Subcutaneous adipose tissue (tissue), 4 donors: ENCODE results near the gene PNMA8B. TPM values are rescaled to one million over a fixed set of nuclear protein-coding genes. Genes with fewer than 3 reads are reported as not detected.

Experiments
- total RNA-seq, 4 donors: library from RNA; depleted of rRNA; stranded (reverse); fragments of >200 nt; gene quantifications; one replicate each; pipeline ENCODE4 v1.1.0, GENCODE V29; 2016
- TF ChIP-seq, protein P1 (sequence below): fragments of 450-650 bp; IDR thresholded peaks from one replicate; pipeline ENCODE4 v1.5.1; 2016; ENCODE audit warnings: low read depth, mild to moderate bottlenecking, control low read depth, antibody characterized with exemption, moderate library complexity

Gene PNMA8B
- total RNA-seq, 4 donors from 2014 or later: 0.49 to 4.3 (median 2.2) TPM

DNA sequence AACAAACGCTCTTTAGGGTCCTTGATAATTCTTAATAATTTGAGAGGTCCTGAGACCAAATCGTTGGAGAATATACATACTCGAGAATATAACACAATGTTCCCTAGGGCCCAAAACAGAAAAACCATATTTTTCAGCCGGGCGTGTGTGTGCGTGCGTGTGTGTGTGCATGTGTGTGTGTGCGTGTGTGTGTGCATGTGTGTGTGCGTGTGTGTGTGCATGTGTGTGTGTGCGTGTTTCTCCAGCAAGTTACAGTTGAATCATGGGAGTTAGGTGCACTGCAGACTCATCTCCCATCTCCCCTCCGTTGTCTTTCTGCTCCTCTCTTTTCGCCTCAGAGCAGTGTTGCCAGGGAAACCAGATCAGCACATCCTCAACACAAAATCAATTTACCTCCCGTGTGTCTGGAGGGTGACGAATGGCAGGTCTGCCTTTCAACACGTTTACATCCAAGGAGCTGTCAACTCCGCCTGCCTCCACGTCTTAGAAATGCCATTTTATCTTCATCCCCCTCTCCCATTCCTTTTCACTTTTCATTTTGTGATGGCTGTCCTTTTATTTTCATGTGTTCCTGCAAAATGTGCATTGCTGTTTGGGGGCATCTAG, 8.3 kb upstream of the PNMA8B start:
- TF ChIP-seq, protein P1, sequence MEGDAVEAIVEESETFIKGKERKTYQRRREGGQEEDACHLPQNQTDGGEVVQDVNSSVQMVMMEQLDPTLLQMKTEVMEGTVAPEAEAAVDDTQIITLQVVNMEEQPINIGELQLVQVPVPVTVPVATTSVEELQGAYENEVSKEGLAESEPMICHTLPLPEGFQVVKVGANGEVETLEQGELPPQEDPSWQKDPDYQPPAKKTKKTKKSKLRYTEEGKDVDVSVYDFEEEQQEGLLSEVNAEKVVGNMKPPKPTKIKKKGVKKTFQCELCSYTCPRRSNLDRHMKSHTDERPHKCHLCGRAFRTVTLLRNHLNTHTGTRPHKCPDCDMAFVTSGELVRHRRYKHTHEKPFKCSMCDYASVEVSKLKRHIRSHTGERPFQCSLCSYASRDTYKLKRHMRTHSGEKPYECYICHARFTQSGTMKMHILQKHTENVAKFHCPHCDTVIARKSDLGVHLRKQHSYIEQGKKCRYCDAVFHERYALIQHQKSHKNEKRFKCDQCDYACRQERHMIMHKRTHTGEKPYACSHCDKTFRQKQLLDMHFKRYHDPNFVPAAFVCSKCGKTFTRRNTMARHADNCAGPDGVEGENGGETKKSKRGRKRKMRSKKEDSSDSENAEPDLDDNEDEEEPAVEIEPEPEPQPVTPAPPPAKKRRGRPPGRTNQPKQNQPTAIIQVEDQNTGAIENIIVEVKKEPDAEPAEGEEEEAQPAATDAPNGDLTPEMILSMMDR: no peak

DNA sequence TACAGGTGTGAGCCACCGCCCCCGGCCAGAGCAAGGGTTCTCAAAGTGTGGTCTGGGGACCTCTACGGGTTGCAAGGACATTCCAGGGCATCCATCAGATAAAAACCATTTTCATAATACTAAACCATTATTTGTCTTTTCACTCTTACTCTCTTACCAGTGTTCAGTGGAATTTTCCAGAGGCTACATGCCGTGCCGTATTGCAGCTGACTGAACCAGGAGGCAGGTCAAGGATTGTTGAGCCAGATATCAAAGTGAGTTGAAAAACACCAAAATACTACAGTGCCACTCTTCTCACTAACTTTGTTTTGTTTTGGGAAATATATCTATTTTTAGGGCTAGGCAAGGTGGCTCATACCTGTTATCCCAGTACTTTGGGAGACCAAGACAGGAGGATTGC, 7.2 kb upstream of the PNMA8B start:
- TF ChIP-seq, protein P1: no peak

DNA sequence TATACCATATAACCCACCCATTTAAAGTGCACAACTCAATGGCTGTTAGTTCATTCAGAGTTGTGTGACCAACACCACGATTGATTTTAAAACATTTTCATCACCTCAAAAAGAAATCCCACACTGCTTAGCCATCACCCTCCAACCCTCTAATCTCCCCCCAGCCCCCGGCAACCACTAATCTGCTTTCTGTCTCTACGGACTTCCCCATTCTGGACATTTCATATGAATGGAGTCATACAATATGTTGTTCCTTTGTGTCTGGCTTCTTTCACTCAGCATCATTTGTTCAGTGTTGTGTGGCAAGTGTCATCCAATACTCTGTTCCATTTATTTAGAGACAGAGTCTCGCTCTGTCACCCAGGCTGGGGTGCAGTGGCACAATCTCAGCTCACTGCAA, 4.0 kb upstream of the PNMA8B start:
- TF ChIP-seq, protein P1: no peak

DNA sequence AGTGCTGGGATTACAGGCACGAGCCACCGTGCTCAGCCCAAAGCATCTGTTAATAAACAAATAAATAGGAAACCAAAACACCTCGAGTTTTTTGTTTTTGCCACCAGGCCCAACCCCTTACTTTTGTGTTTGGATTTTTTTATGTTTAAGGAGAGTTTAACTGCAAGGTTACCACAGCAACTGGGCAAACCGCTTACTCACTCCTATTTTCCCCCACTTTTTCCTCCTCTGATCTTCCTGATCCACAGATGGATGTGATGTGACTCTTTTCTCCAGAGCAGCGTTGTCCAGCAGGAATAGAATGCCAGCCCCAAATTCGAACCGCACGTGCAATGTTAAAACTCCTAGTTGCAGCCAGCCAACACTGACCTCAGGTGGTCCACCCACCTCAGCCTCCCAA, 2.1 kb upstream of the PNMA8B start:
- TF ChIP-seq, protein P1: no peak

DNA sequence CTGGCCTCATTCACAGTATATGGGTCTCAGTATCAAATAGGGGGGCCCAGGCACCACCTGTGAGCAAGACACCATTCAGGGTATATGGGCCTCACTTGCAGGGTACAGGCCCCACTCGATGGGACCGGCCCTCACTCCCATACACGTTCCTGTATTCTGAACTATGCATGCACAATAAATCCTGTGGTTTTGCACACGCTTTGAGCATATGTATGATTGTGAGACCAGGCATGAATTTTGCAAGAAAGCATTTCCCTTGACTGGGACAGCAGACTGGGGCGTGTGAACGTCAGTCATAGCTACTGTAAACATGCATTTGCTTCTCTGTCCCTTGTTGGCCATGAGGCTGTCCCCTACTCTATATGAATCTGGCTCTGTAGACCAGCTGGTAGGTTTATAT, 637 bp upstream of the PNMA8B start:
- TF ChIP-seq, protein P1: no peak

DNA sequence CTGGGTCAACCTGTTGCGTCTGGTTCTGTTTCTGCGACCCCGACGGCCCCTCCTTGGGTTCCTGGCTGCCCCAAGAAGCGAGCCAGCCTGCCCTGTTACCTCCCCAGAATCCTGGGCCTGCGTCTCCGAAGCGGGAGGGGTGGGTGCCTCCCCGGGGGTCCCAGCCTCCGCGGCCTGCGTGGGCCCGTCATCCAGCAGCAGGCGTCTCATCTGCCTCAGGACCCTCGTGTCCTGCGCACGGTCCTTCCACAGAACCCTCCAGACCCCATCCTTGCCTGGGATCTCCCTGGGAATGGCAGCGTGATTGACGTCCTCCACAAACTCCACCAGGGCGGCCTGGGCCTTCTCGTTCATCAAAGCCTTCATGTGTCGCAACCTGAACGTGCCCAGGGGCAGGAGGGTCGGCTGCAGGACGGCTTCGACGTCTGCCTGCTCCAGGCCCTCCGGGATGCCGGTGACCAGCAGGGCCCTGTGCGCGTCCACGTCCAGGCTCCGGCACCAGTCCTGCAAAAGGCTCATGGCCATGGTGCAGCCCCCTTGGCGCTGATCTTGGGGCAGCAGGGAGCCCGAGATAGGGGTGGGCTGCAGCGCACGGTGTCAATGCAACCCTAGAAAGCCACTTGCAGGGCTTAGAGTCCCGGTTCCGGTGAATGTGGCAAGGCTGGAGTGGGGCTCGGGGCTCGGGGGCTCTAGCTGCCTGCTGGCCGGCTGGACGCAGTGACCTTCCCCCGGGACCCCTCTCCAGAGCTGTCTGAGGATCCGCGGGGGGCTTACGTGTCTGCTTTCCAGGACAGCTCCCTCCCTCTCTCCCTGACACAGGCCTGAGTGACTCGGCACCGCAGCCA, 504 bp downstream of the PNMA8B start:
- TF ChIP-seq, protein P1: no peak

DNA sequence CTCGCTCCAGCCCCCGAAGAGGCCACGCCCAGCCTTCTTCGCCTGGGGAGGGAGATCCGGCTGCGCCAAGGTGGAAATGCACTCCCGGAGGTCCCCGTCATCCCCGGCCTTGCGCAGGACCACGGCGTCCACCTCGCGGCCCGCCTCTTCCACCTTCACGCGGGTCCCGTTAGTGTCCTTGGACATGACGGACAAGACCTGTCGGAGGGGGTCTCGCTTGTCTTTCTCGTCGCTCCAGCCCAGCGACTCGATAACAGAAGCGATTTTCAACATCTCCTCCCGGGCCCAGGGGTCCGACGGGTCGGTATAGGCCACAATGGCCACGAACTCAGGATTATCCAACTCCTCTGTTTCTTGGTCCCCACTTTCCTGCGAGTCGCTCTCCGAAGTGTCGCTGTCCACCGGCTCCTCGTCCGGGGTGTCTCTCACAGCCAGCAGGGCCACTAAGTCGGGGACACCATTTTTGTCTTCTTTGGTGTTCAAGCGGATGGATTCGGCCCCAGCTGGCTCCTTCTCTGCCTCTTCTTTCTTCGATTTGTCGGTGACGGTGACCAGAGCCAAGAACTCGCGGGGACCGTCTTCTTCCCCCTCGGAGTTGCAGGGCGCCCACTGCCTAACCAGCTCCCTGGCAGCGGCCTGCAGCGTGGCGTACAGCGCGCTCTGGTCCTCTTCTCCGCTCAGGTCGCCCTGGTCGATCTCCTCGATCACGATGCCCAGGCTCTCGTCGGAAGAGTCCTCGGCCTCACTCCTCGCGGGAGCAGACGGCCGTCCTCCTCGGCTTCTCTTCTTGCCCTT, 1.3 kb downstream of the PNMA8B start:
- TF ChIP-seq, protein P1: no peak
